Measurements from ENCODE around the gene WIPF1. TPM values are rescaled to one million over a fixed set of nuclear protein-coding genes. Genes with fewer than 3 reads are reported as not detected.

Gene WIPF1
- total RNA-seq, 2 donors from 2014 or later: 8.0 to 15.5 TPM

GRCh38 chr2:174630107-174630506 lies 32.5 kb upstream of the WIPF1 start:
- intact Hi-C loops (cut with DNase I): no loop called here

DNA sequence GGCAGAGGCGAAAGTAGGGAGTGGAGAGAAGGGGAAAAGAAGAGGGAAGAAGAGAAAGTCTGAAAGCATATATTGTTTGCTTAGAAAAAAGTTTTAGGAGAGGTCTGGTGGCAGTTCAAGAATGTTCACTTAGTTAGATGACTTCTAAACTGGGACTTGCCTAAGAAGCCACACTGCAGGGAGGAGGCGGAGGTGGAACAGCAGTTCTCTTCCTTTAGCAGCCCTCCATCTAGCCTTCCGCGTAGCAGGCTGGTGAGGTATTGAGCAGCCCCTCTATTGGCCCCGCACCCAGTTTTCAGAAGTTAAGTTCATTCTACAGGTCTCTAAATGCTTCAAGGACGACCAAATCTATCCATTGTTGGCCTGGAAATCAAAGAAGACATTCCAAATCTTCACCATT lies 31.9 kb upstream of the WIPF1 start:
- WGBS, 2 donors: 88 to 90% methylated on average over 6 of the region's 6 CpGs
- no peak for TF ChIP-seq POLR2A (IDR thresholded peaks at IDR 0.05)
- TF ChIP-seq, protein P1, sequence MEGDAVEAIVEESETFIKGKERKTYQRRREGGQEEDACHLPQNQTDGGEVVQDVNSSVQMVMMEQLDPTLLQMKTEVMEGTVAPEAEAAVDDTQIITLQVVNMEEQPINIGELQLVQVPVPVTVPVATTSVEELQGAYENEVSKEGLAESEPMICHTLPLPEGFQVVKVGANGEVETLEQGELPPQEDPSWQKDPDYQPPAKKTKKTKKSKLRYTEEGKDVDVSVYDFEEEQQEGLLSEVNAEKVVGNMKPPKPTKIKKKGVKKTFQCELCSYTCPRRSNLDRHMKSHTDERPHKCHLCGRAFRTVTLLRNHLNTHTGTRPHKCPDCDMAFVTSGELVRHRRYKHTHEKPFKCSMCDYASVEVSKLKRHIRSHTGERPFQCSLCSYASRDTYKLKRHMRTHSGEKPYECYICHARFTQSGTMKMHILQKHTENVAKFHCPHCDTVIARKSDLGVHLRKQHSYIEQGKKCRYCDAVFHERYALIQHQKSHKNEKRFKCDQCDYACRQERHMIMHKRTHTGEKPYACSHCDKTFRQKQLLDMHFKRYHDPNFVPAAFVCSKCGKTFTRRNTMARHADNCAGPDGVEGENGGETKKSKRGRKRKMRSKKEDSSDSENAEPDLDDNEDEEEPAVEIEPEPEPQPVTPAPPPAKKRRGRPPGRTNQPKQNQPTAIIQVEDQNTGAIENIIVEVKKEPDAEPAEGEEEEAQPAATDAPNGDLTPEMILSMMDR (IDR thresholded peaks at IDR 0.05): no peak
- H3K27ac ChIP-seq: no peak overlapping the region
- DNase-seq (no peak), ATAC-seq (no peak)
- intact Hi-C loops (cut with DNase I): no loop called here
- no peaks in the 10 kb centered on the region for H3K4me1 ChIP-seq
- no peaks in the 10 kb centered on the region for H3K9me3 ChIP-seq
- H3K27me3 ChIP-seq: no peaks in the 10 kb centered on the region
- no peaks in the 10 kb centered on the region for H3K36me3 ChIP-seq (replicated peaks in 1 of 2; ENCODE audit: insufficient read depth in 1 of 2, low read depth in 2 of 2)
- no peak overlapping the region for H3K4me3 ChIP-seq

More at GRCh38 chr2:174630107-174630506, 32.5 kb upstream of the WIPF1 start:
- DNase-seq (no peak), ATAC-seq (peak; percentile 53)
- TF ChIP-seq, protein P1 (IDR thresholded peaks at IDR 0.05): no peak
- no peak for TF ChIP-seq POLR2A (IDR thresholded peaks at IDR 0.05)
- H3K4me3 ChIP-seq: no peak overlapping the region
- H3K9me3 ChIP-seq: no peaks in the 10 kb centered on the region
- H3K36me3 ChIP-seq (replicated peaks in 1 of 2; ENCODE audit: insufficient read depth in 1 of 2, low read depth in 2 of 2): no peaks in the 10 kb centered on the region
- H3K27ac ChIP-seq: peak overlapping the region in 1 of 4 donors; percentile 16
- H3K27me3 ChIP-seq: no peaks in the 10 kb centered on the region
- 94 to 96% methylated on average over 3 of the region's 3 CpGs for WGBS, 2 donors
- no peaks in the 10 kb centered on the region for H3K4me1 ChIP-seq

DNA sequence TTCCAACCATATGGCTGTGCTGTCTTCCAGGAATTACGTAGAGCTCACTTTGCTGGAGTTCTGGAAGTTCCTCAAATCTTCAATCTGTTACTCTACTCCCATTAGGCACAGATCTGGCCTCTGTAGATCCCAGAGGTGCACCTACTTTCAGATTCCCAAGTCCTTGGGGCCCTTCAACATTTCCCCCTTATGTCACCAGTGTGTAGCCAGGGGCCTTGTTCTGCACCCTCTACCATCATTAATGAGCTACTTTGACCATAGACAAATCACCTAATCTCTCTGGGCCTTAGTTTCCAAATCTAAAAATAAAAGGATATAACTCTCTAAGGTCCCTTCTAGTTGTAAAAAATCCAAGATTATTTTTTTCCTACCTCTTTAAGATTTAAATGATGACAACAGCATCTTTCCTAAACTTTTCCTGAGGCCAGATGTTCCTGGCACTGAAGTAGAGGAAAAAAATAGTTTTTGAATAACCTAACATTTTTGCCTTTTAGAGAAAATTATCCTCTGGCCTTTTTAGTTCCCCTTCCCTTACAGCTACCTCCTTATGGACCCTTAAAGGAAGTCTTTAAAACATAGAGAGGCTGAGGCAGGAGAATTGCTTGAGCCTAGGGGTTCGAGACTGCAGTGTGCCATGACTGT lies 31.0 kb upstream of the WIPF1 start:
- no peaks in the 10 kb centered on the region for H3K9me3 ChIP-seq
- TF ChIP-seq, protein P1 (IDR thresholded peaks at IDR 0.05): no peak
- TF ChIP-seq POLR2A (IDR thresholded peaks at IDR 0.05): no peak
- H3K36me3 ChIP-seq (replicated peaks in 1 of 2; ENCODE audit: insufficient read depth in 1 of 2, low read depth in 2 of 2): no peaks in the 10 kb centered on the region
- DNase-seq: no peak
- no peak overlapping the region for H3K27ac ChIP-seq
- H3K4me3 ChIP-seq: no peak overlapping the region
- no peak for ATAC-seq
- H3K4me1 ChIP-seq: no peaks in the 10 kb centered on the region
- no peaks in the 10 kb centered on the region for H3K27me3 ChIP-seq
- WGBS, 2 donors: 81 to 91% methylated on average over 2 of the region's 2 CpGs
- intact Hi-C loops (cut with DNase I): no loop called here

GRCh38 chr2:174627216-174627615 lies 29.6 kb upstream of the WIPF1 start:
- intact Hi-C loops (cut with DNase I): no loop called here
- no peak for DNase-seq

More at GRCh38 chr2:174627216-174627615, 29.6 kb upstream of the WIPF1 start:
- H3K27ac ChIP-seq: no peak overlapping the region
- H3K4me3 ChIP-seq: no peak overlapping the region
- no peaks in the 10 kb centered on the region for H3K36me3 ChIP-seq (replicated peaks in 1 of 2; ENCODE audit: insufficient read depth in 1 of 2, low read depth in 2 of 2)
- no peak for TF ChIP-seq POLR2A (IDR thresholded peaks at IDR 0.05)
- TF ChIP-seq, protein P1 (IDR thresholded peaks at IDR 0.05): no peak
- H3K4me1 ChIP-seq: no peaks in the 10 kb centered on the region
- no peaks in the 10 kb centered on the region for H3K27me3 ChIP-seq
- no peaks in the 10 kb centered on the region for H3K9me3 ChIP-seq
- no peak for ATAC-seq

Data from body of pancreas (tissue), 4 donors.